Keratinocyte (primary cell): ENCODE results near the gene DEPDC1B.

ENCODE experiments used
- EZH2 ChIP-seq: IDR thresholded peaks from one replicate; pipeline ENCODE4 v1.6.1; 2012; ENCODE audit warnings: inconsistent platforms, mild to moderate bottlenecking, low read length, moderate library complexity
- TF ChIP-seq, protein P1 (sequence below), 3 experiments: IDR thresholded peaks in 1 of 3; conservative IDR thresholded peaks in 1 of 3; optimal IDR thresholded peaks in 1 of 3; 2 replicates in 2 of 3; 3 replicates in 1 of 3; pipeline versions ENCODE3 to v1.5.1; 2011; ENCODE audit warnings: low read length in 3 of 3, mild to moderate bottlenecking in 3 of 3, moderate library complexity in 2 of 3, control low read depth in 1 of 3, inconsistent platforms in 1 of 3; ENCODE audit not compliant: insufficient read depth in 2 of 3; ENCODE audit errors: extremely low read depth in 1 of 3

DNA sequence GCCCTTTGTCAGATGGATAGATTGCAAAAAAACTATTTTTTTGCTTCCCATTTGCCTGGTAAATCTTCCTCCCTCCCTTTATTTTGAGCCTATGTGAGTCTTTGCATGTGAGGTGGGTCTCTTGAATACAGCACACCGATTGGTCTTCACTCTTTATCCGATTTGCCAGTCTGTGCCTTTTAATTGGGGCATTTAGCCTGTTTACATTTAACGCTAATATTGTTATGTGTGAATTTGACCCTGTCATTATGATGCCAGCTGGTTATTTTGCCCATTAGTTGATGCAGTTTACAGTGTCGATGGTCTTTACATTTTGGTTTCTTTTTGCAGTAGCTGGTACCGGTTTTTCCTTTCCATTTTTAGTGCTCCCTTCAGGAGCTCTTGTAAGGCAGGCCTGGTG lies 13.0 kb upstream of the DEPDC1B start:
- TF ChIP-seq, protein P1, sequence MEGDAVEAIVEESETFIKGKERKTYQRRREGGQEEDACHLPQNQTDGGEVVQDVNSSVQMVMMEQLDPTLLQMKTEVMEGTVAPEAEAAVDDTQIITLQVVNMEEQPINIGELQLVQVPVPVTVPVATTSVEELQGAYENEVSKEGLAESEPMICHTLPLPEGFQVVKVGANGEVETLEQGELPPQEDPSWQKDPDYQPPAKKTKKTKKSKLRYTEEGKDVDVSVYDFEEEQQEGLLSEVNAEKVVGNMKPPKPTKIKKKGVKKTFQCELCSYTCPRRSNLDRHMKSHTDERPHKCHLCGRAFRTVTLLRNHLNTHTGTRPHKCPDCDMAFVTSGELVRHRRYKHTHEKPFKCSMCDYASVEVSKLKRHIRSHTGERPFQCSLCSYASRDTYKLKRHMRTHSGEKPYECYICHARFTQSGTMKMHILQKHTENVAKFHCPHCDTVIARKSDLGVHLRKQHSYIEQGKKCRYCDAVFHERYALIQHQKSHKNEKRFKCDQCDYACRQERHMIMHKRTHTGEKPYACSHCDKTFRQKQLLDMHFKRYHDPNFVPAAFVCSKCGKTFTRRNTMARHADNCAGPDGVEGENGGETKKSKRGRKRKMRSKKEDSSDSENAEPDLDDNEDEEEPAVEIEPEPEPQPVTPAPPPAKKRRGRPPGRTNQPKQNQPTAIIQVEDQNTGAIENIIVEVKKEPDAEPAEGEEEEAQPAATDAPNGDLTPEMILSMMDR (optimal IDR thresholded peaks at IDR 0.05 in 1 of 3, IDR thresholded peaks at IDR 0.05 in 1 of 3, conservative IDR thresholded peaks at IDR 0.05 in 1 of 3; ENCODE audit: extremely low read depth in 1 of 3, insufficient read depth in 2 of 3, low read length in 3 of 3): no peak
- TF ChIP-seq EZH2: no peak
